ENCODE results near the gene TMEM123.

TMEM123 gene

GRCh38 chr11:102419181-102419580 lies 33.4 kb downstream of the TMEM123 start:
- Histone ChIP-seq H3K27ac (ENCODE audit: low read depth, low read length) (no peak overlapping the region), H3K27me3 (ENCODE audit: control insufficient read depth in 5 of 5, insufficient read depth in 4 of 5, low read length in 5 of 5) (no peaks in the 10 kb centered on the region), H3K9me3 (ENCODE audit: control insufficient read depth in 5 of 5, low read length in 5 of 5) (peaks cover 0 to 7% (median 2%) of the 10 kb centered on the region in 5 donors), H3K9ac (ENCODE audit: low read length in 5 of 5) (no peak overlapping the region), H3K4me3 (ENCODE audit: low read depth in 1 of 5, low read length in 5 of 5) (no peak overlapping the region), H3K4me1 (ENCODE audit: control insufficient read depth in 5 of 5, insufficient read depth in 5 of 5, low read length in 5 of 5) (peaks cover 0 to 2% (median 0%) of the 10 kb centered on the region in 5 donors), H3K36me3 (ENCODE audit: control insufficient read depth in 5 of 5, insufficient read depth in 5 of 5, low read length in 5 of 5) (no peaks in the 10 kb centered on the region)

GRCh38 chr11:102416976-102417375 lies 35.6 kb downstream of the TMEM123 start:
- no peaks in the 10 kb centered on the region for H3K36me3 ChIP-seq (ENCODE audit: control insufficient read depth in 5 of 5, insufficient read depth in 5 of 5, low read length in 5 of 5)
- H3K27ac ChIP-seq (ENCODE audit: low read depth, low read length) = no peak overlapping the region
- no peaks in the 10 kb centered on the region for H3K27me3 ChIP-seq (ENCODE audit: control insufficient read depth in 5 of 5, insufficient read depth in 4 of 5, low read length in 5 of 5)
- peaks cover 0 to 2% (median 0%) of the 10 kb centered on the region in 5 donors for H3K4me1 ChIP-seq (ENCODE audit: control insufficient read depth in 5 of 5, insufficient read depth in 5 of 5, low read length in 5 of 5)
- peaks cover 0 to 7% (median 2%) of the 10 kb centered on the region in 5 donors for H3K9me3 ChIP-seq (ENCODE audit: control insufficient read depth in 5 of 5, low read length in 5 of 5)
- no peak overlapping the region for H3K4me3 ChIP-seq (ENCODE audit: low read depth in 1 of 5, low read length in 5 of 5)
- H3K9ac ChIP-seq (ENCODE audit: low read length in 5 of 5) = no peak overlapping the region

GRCh38 chr11:102415304-102415916 lies 37.2 kb downstream of the TMEM123 start:
- Histone ChIP-seq H3K4me3 (ENCODE audit: low read depth in 1 of 5, low read length in 5 of 5) (no peak overlapping the region), H3K9me3 (ENCODE audit: control insufficient read depth in 5 of 5, low read length in 5 of 5) (peaks cover 0 to 7% (median 2%) of the 10 kb centered on the region in 5 donors), H3K27me3 (ENCODE audit: control insufficient read depth in 5 of 5, insufficient read depth in 4 of 5, low read length in 5 of 5) (no peaks in the 10 kb centered on the region), H3K27ac (ENCODE audit: low read depth, low read length) (no peak overlapping the region), H3K9ac (ENCODE audit: low read length in 5 of 5) (no peak overlapping the region), H3K36me3 (ENCODE audit: control insufficient read depth in 5 of 5, insufficient read depth in 5 of 5, low read length in 5 of 5) (no peaks in the 10 kb centered on the region), H3K4me1 (ENCODE audit: control insufficient read depth in 5 of 5, insufficient read depth in 5 of 5, low read length in 5 of 5) (no peaks in the 10 kb centered on the region)

- Histone ChIP-seq H3K9ac (ENCODE audit: low read length in 5 of 5) (no peak overlapping the region), H3K9me3 (ENCODE audit: control insufficient read depth in 5 of 5, low read length in 5 of 5) (peaks cover 0 to 7% (median 2%) of the 10 kb centered on the region in 5 donors), H3K36me3 (ENCODE audit: control insufficient read depth in 5 of 5, insufficient read depth in 5 of 5, low read length in 5 of 5) (peaks cover 0 to 3% (median 0%) of the 10 kb centered on the region in 5 donors), H3K4me1 (ENCODE audit: control insufficient read depth in 5 of 5, insufficient read depth in 5 of 5, low read length in 5 of 5) (no peaks in the 10 kb centered on the region), H3K4me3 (ENCODE audit: low read depth in 1 of 5, low read length in 5 of 5) (no peak overlapping the region), H3K27me3 (ENCODE audit: control insufficient read depth in 5 of 5, insufficient read depth in 4 of 5, low read length in 5 of 5) (no peaks in the 10 kb centered on the region), H3K27ac (ENCODE audit: low read depth, low read length) (no peak overlapping the region)
These were observed 38.0 kb downstream of the TMEM123 start for GRCh38 chr11:102414559-102414958.

- H3K27me3 ChIP-seq (ENCODE audit: control insufficient read depth in 5 of 5, insufficient read depth in 4 of 5, low read length in 5 of 5) = no peaks in the 10 kb centered on the region
- no peak overlapping the region for H3K4me3 ChIP-seq (ENCODE audit: low read depth in 1 of 5, low read length in 5 of 5)
- peaks cover 0 to 7% (median 2%) of the 10 kb centered on the region in 5 donors for H3K9me3 ChIP-seq (ENCODE audit: control insufficient read depth in 5 of 5, low read length in 5 of 5)
- no peaks in the 10 kb centered on the region for H3K4me1 ChIP-seq (ENCODE audit: control insufficient read depth in 5 of 5, insufficient read depth in 5 of 5, low read length in 5 of 5)
- H3K9ac ChIP-seq (ENCODE audit: low read length in 5 of 5) = no peak overlapping the region
- H3K27ac ChIP-seq (ENCODE audit: low read depth, low read length) = no peak overlapping the region
- H3K36me3 ChIP-seq (ENCODE audit: control insufficient read depth in 5 of 5, insufficient read depth in 5 of 5, low read length in 5 of 5) = peaks cover 0 to 3% (median 0%) of the 10 kb centered on the region in 5 donors
These were observed 39.1 kb downstream of the TMEM123 start for GRCh38 chr11:102413497-102413896.

- Histone ChIP-seq H3K9me3 (ENCODE audit: control insufficient read depth in 5 of 5, low read length in 5 of 5) (no peaks in the 10 kb centered on the region), H3K4me3 (ENCODE audit: low read depth in 1 of 5, low read length in 5 of 5) (no peak overlapping the region), H3K27me3 (ENCODE audit: control insufficient read depth in 5 of 5, insufficient read depth in 4 of 5, low read length in 5 of 5) (no peaks in the 10 kb centered on the region), H3K36me3 (ENCODE audit: control insufficient read depth in 5 of 5, insufficient read depth in 5 of 5, low read length in 5 of 5) (peaks cover 0 to 5% (median 2%) of the 10 kb centered on the region in 5 donors), H3K27ac (ENCODE audit: low read depth, low read length) (no peak overlapping the region), H3K4me1 (ENCODE audit: control insufficient read depth in 5 of 5, insufficient read depth in 5 of 5, low read length in 5 of 5) (no peaks in the 10 kb centered on the region), H3K9ac (ENCODE audit: low read length in 5 of 5) (no peak overlapping the region)
These were observed 41.4 kb downstream of the TMEM123 start for GRCh38 chr11:102411142-102411541.

DNA sequence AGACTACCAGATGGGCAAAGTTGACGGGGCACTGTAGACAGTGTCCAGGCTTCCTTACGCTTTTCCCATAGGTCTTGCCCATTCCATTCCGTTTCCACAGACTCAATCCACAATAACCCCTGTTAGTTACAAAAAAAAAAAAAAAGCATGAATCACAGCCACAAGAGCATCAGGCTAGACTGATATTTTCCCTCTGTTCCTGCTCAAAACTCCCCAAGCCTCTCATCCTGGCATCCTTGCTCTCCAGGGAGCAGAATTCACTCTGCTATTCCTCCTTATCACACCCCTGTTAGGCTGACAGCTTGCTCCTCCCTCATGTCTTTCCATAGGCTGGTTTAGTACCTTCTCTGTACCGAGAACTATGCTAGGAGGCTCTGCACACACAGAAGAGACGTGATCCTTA lies 42.2 kb downstream of the TMEM123 start:
- Histone ChIP-seq H3K9ac (ENCODE audit: low read length in 5 of 5) (no peak overlapping the region), H3K9me3 (ENCODE audit: control insufficient read depth in 5 of 5, low read length in 5 of 5) (no peaks in the 10 kb centered on the region), H3K4me1 (ENCODE audit: control insufficient read depth in 5 of 5, insufficient read depth in 5 of 5, low read length in 5 of 5) (no peaks in the 10 kb centered on the region), H3K27ac (ENCODE audit: low read depth, low read length) (no peak overlapping the region), H3K27me3 (ENCODE audit: control insufficient read depth in 5 of 5, insufficient read depth in 4 of 5, low read length in 5 of 5) (no peaks in the 10 kb centered on the region), H3K4me3 (ENCODE audit: low read depth in 1 of 5, low read length in 5 of 5) (no peak overlapping the region), H3K36me3 (ENCODE audit: control insufficient read depth in 5 of 5, insufficient read depth in 5 of 5, low read length in 5 of 5) (peaks cover 3 to 10% (median 6%) of the 10 kb centered on the region in 5 donors)

DNA sequence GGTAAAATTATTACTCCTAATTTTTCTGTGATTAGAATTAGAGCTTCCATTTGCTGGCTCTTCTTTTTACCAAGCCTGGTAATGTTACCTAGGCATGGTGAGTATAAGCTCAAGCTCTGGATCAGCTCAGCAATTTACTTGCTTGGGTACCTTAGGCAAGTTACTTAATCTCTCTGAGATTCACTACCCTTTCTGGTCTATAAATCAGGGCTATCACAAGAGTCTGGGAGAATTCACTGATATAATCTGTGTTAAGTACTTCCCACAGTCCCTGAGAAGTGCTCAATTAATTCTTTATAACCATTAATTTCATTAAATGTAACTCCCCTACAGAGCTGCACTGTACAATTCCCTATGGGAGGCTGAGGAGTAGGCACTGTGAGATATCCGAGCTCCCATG lies 44.2 kb downstream of the TMEM123 start:
- no peaks in the 10 kb centered on the region for H3K9me3 ChIP-seq (ENCODE audit: control insufficient read depth in 5 of 5, low read length in 5 of 5)
- no peaks in the 10 kb centered on the region for H3K27me3 ChIP-seq (ENCODE audit: control insufficient read depth in 5 of 5, insufficient read depth in 4 of 5, low read length in 5 of 5)
- H3K9ac ChIP-seq (ENCODE audit: low read length in 5 of 5) = no peak overlapping the region
- H3K4me1 ChIP-seq (ENCODE audit: control insufficient read depth in 5 of 5, insufficient read depth in 5 of 5, low read length in 5 of 5) = no peaks in the 10 kb centered on the region
- H3K36me3 ChIP-seq (ENCODE audit: control insufficient read depth in 5 of 5, insufficient read depth in 5 of 5, low read length in 5 of 5) = peaks cover 6 to 16% (median 6%) of the 10 kb centered on the region in 5 donors
- H3K4me3 ChIP-seq (ENCODE audit: low read depth in 1 of 5, low read length in 5 of 5) = no peak overlapping the region
- no peak overlapping the region for H3K27ac ChIP-seq (ENCODE audit: low read depth, low read length)

DNA sequence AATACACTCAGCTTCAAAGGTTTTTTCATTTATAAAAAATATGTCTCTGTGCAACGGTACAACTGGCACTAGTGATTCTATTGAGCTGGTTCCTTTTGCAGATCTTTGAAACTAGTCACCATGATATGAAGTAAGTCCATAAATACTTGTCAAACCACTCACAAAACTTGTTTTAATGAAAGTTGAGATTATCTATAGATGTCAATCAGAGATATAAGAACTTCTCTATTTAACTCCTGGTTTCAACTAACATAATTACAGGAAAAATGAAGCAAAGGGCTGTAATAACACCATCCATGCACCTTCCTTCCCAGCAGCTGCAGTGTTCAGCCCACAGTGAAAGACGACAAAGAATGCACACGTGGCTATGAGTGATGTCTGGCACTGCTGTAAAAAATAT lies 44.7 kb downstream of the TMEM123 start:
- no peaks in the 10 kb centered on the region for H3K9me3 ChIP-seq (ENCODE audit: control insufficient read depth in 5 of 5, low read length in 5 of 5)
- H3K27me3 ChIP-seq (ENCODE audit: control insufficient read depth in 5 of 5, insufficient read depth in 4 of 5, low read length in 5 of 5) = no peaks in the 10 kb centered on the region
- no peak overlapping the region for H3K9ac ChIP-seq (ENCODE audit: low read length in 5 of 5)
- no peak overlapping the region for H3K27ac ChIP-seq (ENCODE audit: low read depth, low read length)
- no peaks in the 10 kb centered on the region for H3K4me1 ChIP-seq (ENCODE audit: control insufficient read depth in 5 of 5, insufficient read depth in 5 of 5, low read length in 5 of 5)
- H3K4me3 ChIP-seq (ENCODE audit: low read depth in 1 of 5, low read length in 5 of 5) = no peak overlapping the region
- peaks cover 6 to 16% (median 9%) of the 10 kb centered on the region in 5 donors for H3K36me3 ChIP-seq (ENCODE audit: control insufficient read depth in 5 of 5, insufficient read depth in 5 of 5, low read length in 5 of 5)

- Histone ChIP-seq H3K9ac (ENCODE audit: low read length in 5 of 5) (no peak overlapping the region), H3K9me3 (ENCODE audit: control insufficient read depth in 5 of 5, low read length in 5 of 5) (no peaks in the 10 kb centered on the region), H3K27me3 (ENCODE audit: control insufficient read depth in 5 of 5, insufficient read depth in 4 of 5, low read length in 5 of 5) (no peaks in the 10 kb centered on the region), H3K27ac (ENCODE audit: low read depth, low read length) (no peak overlapping the region), H3K4me3 (ENCODE audit: low read depth in 1 of 5, low read length in 5 of 5) (no peak overlapping the region), H3K4me1 (ENCODE audit: control insufficient read depth in 5 of 5, insufficient read depth in 5 of 5, low read length in 5 of 5) (no peaks in the 10 kb centered on the region), H3K36me3 (ENCODE audit: control insufficient read depth in 5 of 5, insufficient read depth in 5 of 5, low read length in 5 of 5) (peaks cover 13 to 25% (median 17%) of the 10 kb centered on the region in 5 donors)
These were observed 46.5 kb downstream of the TMEM123 start for GRCh38 chr11:102406099-102406498.

Measured in subcutaneous abdominal adipose tissue (tissue), 5 donors.